C4-2B (cell line): ENCODE measurements around the gene SESN1.

Source experiments
- ZFX ChIP-seq: fragments of 450-650 bp; IDR thresholded peaks from 2 replicates; pipeline ENCODE4 v1.6.1; 2017
- TF ChIP-seq, protein P1 (sequence below): fragments of 450-650 bp; conservative IDR thresholded peaks from 2 replicates; pipeline ENCODE4 v1.5.1; 2017; ENCODE audit warnings: mild to moderate bottlenecking

DNA sequence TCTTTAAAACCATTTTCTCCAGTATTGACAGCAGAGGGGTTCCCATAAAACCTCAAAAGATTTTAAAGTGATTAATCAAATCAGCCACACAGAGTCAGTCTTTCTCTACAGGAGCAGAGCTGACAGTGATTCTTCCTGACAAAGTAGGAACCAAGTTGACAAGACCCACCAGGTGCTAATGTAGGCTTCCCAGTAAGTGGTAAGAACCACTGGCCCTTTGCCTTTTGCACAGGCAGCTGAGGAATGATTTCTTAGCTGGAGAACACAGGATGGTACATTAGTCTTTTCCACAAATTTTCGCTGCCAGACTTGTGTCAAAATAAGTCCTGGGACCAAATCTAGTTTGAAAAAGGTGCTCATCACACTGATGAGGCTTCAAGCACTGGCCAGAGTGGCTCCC, 150.6 kb downstream of the SESN1 start:
- TF ChIP-seq, protein P1, sequence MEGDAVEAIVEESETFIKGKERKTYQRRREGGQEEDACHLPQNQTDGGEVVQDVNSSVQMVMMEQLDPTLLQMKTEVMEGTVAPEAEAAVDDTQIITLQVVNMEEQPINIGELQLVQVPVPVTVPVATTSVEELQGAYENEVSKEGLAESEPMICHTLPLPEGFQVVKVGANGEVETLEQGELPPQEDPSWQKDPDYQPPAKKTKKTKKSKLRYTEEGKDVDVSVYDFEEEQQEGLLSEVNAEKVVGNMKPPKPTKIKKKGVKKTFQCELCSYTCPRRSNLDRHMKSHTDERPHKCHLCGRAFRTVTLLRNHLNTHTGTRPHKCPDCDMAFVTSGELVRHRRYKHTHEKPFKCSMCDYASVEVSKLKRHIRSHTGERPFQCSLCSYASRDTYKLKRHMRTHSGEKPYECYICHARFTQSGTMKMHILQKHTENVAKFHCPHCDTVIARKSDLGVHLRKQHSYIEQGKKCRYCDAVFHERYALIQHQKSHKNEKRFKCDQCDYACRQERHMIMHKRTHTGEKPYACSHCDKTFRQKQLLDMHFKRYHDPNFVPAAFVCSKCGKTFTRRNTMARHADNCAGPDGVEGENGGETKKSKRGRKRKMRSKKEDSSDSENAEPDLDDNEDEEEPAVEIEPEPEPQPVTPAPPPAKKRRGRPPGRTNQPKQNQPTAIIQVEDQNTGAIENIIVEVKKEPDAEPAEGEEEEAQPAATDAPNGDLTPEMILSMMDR: no peak
- TF ChIP-seq ZFX: no peak
